ENCODE measurements around the gene MRPL46.

The MRPL46 gene

DNA sequence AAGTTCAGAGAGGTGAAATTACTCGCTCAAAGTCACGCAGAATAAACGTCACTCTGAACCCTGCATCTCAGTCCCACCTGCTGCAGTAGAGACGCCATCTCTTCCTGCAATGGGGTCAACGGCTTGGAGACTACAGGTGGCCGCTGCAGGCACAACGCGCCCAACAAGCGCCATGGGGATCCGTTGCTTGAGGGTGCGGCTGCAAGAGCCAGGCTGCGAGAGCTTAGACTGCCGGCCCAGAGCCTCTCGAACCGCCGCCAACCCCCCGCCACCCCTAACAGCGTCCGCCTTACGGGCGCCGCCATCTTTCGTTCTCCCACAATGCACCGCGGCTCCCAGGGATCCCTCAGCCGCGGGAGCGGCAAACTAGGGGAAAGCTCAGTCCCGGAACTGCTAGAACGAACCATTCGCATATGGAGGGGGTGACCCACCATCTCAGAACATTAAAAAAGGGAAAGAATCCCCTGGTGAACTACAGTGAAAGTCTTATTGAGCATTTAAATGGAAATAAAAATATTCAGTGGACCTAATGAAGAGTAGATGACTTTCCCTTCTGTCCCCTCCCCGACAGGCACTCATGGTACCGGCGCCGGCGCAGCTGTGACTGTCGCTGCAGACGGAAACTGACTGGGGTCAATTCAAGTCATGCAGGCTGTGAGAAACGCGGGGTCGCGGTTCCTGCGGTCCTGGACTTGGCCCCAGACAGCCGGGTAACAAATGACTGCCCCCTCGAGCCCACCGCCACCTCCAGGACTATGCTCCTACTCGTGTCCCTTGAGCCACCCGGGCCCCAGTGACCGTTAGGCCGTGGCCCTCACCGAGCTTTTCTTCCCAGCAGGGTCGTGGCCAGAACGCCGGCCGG lies at the start of gene MRPL46, which contains the start of gene MRPS11:
Gene MRPL46, minus strand, starts transcription at position 316 of the 862 bp plus-strand sequence. Its CDS starts 11 bp downstream, at position 305.
Gene MRPS11, plus strand, starts transcription at position 636 of the 862 bp plus-strand sequence. Its CDS starts 10 bp downstream, at position 646.
- peak; percentile 83 for DNase-seq

DNA sequence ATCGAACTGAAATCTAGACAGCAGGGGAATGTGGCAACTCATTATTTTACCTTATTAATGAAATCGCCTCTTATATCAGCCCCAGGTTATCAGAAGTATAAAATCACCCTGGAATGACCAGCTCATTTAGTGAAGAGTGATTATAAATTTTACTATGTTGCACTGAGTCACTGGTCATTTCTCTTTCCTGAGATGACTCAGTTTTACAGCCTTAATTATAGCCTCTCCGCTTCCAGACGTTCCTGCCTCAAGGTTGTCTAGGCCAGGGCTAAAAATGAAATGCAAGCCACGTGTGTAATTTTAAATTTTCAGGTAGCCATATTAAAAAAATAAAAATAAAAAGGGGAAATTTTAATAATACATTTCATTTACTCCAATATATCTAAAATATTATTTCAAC lies 46.0 kb upstream of the MRPL46 start:
- DNase-seq, result no peak

DNA sequence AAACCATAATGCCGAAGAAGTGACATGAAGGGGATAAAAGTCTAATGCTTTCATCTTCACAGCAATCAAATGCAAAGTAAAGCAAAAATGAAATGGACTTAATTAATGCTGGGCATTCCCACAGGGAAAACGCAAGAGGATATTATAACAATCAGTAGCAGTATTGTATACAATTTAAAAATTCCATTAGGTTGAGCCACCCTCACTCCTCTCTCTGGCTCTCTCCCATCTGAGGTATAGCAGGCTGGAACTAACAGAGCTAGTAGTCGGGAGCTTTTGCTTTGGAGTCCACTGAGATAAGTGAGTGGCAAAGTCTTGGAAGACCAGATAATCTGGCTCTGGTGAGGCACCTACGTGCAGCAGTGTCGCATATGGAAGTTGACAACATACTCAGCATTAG lies 45.4 kb upstream of the MRPL46 start:
- DNase-seq, result no peak

DNA sequence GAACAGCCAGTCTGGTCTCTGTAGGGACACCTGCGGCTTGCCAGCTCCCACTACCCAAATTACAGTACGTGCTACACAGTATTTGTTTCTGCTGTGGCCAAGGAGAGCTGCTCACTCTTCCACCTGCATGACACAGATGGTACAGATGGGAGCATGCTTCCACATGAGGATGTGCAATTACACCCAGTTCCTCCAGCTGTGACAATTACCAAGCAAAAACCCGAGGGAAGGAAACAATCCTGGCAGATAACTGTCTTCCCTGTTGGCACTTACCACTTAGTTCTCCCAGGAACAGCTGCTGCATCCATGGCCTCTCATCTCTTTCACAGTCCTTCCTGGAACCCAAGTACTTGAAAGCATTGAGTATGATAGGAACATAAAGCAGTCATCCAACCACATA lies 44.9 kb upstream of the MRPL46 start:
- no peak for DNase-seq

DNA sequence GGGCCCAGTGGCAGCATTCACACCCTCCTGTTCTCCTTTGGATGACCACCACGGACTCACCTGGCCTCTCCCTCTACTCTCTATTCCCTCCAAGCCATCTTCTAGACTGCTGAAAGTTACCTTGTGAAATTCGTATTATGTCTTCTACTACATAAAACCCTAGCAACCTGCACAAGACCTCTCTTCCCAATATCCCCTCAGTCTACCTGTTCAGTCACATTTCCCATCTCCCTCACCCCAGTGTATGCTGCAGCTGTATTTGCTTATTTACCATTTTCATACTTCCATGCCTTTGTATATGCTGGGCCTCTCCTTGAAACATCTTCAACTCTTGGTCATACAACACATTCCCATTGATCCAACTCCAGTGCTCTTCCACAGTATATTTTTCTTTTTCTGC lies 44.0 kb upstream of the MRPL46 start:
- DNase-seq, result no peak

DNA sequence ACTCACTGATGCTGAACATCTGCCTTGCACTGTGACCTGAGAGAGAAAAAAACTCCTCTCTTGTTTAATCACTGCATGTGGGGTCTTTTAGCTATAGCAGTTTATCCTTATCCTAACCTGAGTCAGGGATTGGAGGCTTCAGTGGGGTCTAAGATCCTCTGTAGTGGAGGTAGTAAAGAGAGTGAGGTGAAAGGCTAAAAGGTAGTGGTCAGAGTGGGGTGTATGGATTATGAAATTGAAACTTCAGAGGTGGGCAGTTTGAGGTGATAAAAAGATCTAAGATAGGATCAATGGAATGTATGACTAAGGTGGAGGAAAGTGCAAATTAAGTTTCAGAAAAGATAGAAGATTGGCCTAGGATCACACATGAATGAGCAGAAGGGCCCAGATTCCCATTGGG lies 42.8 kb upstream of the MRPL46 start:
- DNase-seq, result no peak

DNA sequence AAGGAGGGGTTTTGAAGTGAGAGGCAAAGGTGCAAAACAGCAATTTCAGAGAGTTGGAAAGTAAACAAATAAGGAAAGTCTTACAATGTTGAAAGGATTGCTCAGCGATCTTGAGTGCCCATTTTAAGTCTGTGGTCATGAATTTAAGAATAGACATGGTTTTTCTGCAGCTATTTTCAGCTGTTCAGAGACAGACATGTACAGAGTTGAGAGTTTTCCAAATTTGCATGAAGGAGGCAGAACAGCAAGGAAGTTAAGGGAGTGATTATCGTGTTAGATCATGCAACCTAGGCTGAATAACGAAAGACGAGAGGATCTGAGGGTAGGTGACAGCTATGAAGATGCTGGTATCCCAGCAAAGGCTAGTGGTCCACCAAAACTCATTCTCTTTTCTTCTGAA lies 42.1 kb upstream of the MRPL46 start:
- DNase-seq, result no peak

DNA sequence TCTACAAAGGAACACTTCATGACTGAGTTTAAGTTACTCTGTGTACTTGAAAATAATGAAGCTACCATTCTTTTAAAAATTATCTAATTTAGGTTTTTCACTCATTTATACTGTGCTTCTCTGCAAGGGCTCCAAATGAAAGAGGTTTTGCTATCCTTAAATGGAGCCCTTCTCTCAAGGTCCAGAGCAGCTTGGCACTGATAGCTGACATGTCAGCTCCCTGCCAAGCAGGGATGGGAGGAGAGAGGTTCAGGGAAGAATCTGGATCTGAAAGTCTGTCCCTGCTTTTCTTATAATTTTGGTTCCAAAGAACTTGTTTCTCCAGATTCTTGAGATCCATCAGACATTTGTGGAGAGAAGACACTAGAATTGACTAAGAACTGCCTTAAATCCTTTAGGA lies 39.4 kb upstream of the MRPL46 start:
- DNase-seq, result no peak

DNA sequence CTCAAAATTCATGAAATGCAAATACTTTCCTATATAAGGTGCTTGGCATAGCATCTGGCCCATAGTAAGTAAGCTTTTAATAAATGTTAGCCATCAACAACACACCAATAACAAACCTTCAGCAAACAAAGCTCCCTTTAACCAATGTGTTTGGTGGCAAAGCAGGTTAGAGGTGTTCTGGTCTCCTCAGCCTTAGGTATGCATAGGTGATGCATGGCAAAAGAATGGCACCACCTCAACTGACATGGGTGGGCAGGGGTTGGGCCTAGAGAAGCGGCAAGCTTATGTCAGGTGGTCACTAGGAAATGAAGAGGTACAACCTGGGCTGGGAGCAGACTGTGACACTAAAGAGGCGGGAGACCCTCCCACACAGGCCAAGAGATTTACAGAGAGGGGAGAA lies 38.5 kb upstream of the MRPL46 start:
- DNase-seq, result no peak

DNA sequence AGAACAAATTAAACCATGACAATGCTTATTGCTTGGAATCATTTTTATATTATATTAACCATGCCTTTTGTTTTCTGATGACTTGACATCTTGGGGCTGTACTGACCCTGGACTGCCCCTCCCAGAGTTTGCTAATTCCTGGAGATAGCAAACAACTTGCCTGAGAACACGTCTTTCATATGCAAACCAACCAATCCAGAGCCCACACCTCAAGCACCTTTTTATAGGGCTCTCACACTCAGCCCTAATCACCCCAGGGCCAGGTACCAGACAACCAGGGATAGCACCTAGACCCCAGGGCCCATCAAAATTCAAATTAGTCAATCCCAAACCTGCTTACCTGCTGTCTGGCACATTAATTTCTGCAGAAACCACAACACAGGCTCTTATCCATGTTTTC lies 37.3 kb upstream of the MRPL46 start:
- DNase-seq, result no peak

DNA sequence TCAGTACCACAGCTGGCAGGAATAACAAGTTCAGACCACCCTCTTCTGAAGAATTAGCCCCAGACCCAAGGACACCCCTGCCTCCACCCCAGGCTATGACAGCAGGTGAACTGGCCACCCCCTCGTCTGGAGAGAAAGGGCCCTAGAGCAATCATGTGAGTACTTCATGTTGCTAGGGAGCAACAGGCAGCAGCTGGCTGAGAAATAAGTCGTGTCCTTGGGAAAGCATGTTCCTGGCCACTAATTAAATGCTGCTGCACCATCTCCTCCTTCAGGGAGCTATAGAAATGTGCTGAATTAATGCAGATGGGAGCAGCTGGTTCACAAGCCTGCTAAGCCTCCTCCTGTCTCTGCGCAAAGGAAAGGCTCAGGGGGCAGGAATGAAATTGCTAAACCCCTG lies 31.8 kb upstream of the MRPL46 start:
- DNase-seq, result no peak

DNA sequence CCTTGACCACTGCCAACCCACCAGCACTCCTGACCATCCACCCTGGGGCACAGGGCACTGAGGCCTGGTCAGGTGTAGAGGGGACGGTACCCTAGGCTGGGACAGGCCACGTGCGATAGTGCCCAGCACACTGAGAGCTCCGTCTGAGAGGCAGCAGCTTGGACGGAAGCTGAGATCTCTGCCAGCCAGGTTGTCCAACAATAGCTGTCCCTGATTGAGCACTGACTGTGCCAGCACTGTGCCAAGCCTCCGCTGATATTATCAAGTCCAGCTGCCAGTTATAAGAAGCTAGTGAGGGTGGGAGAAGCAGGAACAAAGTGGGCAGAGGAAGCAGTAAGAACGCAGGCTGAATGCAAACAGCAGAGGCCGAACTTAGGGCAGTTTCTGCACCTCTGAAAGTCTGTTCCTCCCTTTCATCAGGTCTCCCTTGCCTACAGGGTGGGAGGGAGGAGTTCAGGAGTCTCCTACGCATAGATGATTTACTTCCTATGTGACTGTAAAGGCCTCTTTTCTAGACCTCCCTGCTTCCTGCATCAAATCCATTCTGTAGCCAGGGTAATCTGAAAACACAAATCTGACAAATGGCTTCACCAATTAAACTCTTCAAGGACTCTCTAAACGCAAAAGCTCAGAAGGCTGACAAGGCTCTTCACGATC lies 30.0 kb upstream of the MRPL46 start:
- no peak for DNase-seq

DNA sequence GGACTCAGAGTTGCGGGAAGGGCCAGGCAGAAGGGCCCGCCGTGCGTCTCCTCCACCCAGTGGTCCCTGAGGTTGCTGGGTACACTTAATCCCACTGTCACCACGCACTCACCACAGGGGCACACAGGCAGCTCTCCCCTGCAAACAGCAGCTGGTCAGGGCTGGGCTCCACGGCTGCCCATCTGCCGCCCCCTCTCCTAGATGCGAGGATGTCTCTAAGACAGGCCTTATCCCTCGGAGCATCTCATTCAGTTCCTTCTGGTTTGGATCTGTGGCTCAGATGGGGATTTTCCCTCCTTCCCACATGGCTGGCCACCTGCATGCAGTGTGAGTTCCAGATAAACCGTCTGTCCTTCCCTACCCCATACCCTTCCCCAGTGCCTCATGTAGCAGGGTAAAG lies 26.7 kb upstream of the MRPL46 start:
- DNase-seq, result no peak

DNA sequence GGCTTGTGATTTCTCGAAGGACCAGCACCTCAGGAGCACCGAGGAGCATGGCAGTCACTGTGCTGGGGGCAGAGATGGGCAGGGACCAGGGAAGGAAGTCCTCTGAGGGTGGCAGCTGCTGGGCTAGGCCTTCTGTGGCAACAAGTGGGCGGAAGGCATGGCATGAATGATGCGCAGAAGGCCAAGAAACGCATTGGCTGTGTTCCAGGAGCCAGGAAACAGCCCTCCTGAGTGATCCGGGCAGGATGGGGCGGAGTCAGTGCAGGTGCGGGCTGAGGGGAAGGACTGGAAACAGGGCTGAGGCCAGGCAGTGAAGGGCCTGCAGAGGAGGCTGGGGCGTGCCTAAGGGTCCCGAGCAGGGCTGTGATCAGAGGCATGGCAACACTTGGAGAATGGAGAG lies 24.0 kb upstream of the MRPL46 start:
- no peak for DNase-seq

DNA sequence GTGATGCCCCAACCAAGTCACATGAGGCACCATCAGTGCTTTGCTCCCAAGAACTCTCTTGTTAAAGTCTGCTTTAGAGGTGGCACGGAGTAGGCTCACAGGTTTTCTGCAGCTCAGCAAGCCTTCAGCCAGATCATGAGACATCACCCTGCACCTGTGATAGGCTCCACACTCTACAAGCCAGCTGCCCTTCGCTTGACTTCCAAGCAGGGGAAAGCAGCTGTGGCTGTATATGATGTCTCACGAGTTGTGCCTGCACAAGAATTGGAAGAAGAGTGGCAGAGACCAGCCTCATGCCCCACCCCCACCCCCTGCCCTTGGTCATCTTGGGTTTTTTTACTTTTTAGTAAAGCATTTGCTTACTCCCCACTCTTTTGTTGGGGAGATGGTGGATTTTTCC lies 22.8 kb upstream of the MRPL46 start:
- DNase-seq, result no peak

DNA sequence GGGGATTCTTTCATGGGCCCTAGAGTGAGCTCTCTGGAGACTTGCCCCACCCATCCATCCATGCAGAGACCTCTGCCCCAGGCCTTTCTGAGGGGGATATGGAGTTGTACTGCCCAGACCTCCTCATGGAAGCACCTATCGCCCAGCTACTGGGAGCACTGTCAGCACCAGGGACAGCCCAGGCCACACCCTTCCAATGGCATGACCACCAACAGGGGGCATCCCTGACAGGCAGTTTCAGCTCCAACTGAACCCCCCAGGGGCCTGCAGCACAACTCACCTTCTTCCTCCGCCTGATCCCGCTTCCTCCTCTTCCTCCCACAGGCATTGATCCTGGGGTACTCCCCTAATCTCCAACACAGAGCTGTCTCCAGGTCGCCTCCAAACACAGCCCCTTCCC lies 22.1 kb upstream of the MRPL46 start:
- DNase-seq, result no peak

DNA sequence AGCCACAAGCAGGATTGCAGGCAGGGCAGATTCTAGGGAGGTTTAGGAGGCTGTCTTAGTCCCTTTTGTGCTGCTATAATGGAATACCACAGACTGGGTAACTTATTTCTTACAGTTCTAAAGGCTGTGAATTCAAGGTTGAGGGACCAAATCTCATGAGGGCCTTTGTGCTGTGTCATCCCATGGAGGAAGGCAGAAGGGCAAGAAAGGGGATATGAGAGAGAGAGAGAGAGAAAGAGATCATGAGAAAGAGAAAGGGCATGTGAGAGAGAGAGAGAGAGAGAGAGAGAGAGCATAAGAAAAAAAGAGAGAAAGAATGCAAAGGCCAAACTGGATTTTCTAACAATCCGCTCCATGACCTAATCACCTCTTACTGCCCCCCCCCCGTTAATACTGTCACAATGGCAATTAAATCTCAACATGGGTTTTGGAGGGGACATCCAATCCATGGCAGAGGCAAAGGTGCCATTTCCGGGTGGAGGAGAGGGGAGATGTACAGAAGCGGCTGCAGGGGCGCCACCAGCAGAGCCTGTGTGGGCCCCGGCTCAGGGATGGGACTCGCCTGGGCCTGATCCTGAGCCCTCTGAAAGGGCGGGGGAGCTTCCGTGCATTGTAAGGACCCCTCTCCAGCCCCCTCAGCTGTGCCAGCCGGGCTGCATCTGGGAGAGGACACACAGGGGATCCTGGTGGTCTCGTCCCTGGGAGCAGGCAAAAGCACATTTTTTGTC lies 20.8 kb upstream of the MRPL46 start:
- DNase-seq, result no peak

DNA sequence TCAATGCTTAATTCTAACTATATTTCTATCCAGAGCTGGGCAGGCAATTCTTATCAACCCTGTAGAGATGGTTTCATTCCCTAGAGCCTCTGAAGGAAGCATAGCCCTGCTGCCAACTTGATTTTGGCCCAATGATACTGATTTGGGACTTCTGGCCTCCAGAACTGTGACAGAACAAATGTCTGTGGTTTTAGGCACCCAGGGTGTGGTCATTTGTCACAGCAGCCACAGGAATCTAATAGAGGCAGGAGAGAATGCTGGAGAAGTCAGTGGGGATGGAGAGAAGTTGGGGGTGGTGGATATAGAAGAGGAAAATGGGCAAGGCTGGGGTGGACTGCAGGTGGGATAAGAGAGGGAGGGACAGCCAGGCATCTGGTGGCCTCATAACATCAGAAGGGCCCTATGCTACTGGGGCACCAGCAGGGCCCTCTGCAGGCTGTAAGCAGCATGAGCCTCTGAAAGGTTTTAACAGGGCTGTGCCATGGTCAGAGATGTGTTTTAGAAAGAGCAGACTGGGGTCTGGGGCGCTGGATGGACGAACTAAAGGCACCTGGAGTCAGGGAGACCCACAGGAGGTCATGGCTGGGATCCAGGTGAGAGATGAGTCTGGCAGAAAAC lies 20.1 kb upstream of the MRPL46 start:
- DNase-seq, result no peak

DNA sequence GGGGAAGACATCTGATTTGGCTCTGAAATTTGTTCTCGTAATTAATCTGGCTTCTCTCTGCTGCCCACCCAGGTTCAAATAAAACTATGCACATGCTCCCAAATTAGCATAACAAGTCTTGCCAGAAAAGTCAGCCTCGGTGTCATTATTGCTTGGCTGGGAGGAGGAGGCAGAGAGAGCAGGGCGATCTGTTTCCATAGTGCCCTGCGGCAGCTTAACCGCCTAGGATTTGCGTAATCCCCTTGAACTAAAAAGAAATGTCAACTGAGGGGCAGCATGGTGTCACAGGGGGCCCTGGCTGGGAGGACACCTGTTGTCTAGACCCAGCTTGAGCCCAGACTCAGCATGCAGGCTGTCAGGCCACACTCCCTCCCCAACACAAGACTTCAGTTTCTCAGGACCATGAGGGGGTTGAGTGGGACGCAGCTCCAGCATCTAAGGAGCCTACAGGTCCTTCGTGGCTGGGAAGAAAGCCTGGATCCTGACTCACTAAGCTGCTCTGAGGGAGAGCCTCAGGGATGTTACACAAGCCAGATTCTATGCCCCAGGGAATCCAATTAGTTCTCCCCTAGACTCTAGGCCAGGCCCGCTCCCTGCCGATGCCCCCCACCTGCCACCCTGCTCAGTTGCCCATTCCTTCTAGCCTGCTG lies 17.6 kb upstream of the MRPL46 start:
- no peak for DNase-seq

DNA sequence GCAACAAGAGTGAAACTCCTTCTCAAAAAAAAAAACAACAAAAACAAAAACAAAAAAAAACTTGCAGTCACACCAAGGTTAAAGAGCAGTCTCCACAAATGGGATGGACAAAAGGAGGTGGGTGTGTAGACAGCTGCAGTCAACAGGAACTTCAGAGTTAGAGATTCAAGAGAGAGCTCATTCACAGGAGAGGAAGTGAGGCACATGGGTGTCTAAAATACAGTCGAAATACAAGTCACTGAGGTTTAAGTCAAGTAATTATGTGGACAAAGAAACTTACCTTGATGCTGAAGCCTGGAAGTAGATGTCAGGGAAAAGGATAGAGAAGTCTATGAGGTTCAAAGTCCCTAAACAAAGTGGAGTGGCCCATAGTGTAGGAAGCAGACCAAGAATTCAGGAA lies 15.1 kb upstream of the MRPL46 start:
- DNase-seq, result no peak

DNA sequence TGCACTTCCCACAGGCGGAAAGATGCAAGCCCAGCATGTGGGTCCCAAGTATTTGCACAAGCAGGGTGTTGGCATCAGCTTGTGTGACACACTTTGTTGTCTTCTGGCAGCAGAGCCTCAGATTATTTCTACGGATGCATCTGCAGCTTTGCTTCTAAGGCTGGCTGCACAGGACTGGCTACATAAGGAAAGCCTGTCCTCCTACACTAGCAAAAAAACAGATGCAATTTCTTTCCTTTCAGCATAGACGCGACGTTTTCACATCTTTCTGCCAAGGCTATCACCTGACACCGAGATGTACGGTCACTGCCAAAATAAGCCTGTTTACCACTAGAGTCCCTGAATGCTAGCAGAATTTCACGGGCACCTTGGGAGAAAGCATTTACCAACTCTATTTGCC lies 13.8 kb upstream of the MRPL46 start:
- DNase-seq, result no peak

DNA sequence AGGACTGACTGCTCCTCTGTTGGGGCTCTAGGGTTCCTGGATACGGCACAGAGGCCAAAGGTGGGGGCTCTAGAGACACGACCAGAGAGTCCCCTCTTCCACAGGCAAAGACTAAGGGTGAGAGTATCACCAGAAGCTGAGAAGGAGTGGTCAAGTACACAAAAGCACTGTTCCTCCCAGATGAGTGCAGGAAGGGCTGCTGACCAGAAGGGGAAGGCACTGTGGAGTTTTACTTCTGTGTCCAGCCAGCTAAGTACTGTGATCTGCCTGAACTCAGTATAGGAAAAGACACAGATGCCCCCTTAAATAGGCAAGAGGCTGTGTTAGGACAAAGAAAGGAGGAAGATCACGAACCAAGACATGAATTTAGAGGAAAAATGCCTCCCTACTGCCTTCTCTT lies 12.0 kb upstream of the MRPL46 start:
- DNase-seq, result no peak

DNA sequence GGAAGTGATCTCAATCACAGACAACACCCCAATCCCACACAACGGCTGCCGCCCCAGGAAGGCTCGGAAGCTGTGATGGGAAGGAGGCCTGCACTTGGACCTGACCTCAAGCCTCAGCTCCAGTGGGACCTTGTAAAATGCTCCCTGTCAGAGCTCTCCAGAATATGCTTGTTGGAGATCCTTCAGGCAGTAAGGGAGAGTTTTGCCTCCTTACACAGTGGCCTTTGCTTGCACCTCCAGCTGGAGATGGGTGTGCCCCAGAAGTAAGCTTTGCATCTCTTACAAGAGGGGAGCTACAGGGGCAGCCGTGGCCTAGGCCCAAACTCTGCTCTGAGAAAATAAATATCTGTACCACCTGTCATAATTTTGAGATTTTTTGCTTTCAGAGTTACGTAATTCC lies 10.7 kb upstream of the MRPL46 start:
- no peak for DNase-seq
